ENCODE results near the gene SARS1. TPM values are rescaled to one million over a fixed set of nuclear protein-coding genes. Genes with fewer than 3 reads are reported as not detected.

Gene SARS1
- total RNA-seq, 1 donor from 2014 or later = 364 TPM

DNA sequence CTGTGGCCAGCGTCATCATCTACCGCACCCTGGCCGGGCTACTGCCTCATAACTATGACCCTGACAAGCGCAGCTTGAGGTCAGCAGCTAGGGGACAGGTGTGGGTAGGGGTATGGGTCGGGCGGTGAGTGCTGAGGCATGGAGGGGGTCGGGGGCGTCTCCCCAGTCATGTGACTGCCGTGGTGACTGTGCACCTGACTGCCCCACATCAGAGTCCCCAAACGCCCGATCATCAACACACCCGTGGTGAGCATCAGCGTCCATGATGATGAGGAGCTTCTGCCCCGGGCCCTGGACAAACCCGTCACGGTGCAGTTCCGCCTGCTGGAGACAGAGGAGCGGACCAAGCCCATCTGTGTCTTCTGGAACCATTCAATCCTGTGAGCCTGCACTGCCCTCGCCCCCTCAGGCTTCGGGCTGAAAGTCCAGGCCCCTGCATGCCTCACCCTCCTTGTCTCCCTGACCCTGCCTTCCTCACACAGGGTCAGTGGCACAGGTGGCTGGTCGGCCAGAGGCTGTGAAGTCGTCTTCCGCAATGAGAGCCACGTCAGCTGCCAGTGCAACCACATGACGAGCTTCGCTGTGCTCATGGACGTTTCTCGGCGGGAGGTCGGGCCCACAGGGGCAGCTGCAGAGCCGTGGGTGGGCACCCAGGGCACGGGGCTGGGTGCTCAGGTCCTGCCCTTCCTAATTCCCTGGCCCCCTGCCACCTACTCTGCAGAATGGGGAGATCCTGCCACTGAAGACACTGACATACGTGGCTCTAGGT lies 55.7 kb downstream of the SARS1 start:
- Mint-ChIP-seq H3K4me1 (ENCODE audit: unreplicated experiment) (peaks cover 10% of the 10 kb centered on the region), H3K9me3 (ENCODE audit: unreplicated experiment) (no peaks in the 10 kb centered on the region), H3K27me3 (ENCODE audit: unreplicated experiment) (no peaks in the 10 kb centered on the region), H3K27ac (ENCODE audit: unreplicated experiment) (no peak overlapping the region), H3K4me3 (ENCODE audit: unreplicated experiment) (no peak overlapping the region), H3K36me3 (ENCODE audit: unreplicated experiment) (peaks cover 6% of the 10 kb centered on the region)
- DNase-seq (ENCODE audit: extremely low spot score, unreplicated experiment) = no peak
- TF ChIP-seq, protein P1, sequence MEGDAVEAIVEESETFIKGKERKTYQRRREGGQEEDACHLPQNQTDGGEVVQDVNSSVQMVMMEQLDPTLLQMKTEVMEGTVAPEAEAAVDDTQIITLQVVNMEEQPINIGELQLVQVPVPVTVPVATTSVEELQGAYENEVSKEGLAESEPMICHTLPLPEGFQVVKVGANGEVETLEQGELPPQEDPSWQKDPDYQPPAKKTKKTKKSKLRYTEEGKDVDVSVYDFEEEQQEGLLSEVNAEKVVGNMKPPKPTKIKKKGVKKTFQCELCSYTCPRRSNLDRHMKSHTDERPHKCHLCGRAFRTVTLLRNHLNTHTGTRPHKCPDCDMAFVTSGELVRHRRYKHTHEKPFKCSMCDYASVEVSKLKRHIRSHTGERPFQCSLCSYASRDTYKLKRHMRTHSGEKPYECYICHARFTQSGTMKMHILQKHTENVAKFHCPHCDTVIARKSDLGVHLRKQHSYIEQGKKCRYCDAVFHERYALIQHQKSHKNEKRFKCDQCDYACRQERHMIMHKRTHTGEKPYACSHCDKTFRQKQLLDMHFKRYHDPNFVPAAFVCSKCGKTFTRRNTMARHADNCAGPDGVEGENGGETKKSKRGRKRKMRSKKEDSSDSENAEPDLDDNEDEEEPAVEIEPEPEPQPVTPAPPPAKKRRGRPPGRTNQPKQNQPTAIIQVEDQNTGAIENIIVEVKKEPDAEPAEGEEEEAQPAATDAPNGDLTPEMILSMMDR (IDR thresholded peaks at IDR 0.05) = no peak

DNA sequence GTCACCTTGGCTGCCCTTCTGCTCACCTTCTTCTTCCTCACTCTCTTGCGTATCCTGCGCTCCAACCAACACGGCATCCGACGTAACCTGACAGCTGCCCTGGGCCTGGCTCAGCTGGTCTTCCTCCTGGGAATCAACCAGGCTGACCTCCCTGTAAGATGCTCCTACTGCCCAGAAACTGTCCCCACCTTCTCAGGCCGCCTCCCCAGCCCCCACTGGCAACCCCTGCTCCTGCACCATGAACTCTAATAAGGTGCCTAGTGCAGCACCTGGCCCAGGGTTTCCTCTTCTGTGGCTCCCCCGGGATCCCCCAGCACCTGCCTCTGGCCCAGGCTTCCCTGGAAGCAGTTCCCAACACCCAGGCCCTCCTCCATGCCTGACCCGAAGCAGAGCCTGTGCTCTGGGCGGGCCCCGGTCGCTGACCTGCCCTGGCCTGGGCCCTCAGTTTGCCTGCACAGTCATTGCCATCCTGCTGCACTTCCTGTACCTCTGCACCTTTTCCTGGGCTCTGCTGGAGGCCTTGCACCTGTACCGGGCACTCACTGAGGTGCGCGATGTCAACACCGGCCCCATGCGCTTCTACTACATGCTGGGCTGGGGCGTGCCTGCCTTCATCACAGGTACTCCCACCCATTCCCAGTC lies 56.4 kb downstream of the SARS1 start:
- no peak for DNase-seq (ENCODE audit: extremely low spot score, unreplicated experiment)
- Mint-ChIP-seq H3K9me3 (ENCODE audit: unreplicated experiment) (no peaks in the 10 kb centered on the region), H3K27ac (ENCODE audit: unreplicated experiment) (no peak overlapping the region), H3K36me3 (ENCODE audit: unreplicated experiment) (peaks cover 6% of the 10 kb centered on the region), H3K4me3 (ENCODE audit: unreplicated experiment) (no peak overlapping the region), H3K4me1 (ENCODE audit: unreplicated experiment) (peaks cover 17% of the 10 kb centered on the region), H3K27me3 (ENCODE audit: unreplicated experiment) (no peaks in the 10 kb centered on the region)
- TF ChIP-seq, protein P1 (IDR thresholded peaks at IDR 0.05) = no peak

DNA sequence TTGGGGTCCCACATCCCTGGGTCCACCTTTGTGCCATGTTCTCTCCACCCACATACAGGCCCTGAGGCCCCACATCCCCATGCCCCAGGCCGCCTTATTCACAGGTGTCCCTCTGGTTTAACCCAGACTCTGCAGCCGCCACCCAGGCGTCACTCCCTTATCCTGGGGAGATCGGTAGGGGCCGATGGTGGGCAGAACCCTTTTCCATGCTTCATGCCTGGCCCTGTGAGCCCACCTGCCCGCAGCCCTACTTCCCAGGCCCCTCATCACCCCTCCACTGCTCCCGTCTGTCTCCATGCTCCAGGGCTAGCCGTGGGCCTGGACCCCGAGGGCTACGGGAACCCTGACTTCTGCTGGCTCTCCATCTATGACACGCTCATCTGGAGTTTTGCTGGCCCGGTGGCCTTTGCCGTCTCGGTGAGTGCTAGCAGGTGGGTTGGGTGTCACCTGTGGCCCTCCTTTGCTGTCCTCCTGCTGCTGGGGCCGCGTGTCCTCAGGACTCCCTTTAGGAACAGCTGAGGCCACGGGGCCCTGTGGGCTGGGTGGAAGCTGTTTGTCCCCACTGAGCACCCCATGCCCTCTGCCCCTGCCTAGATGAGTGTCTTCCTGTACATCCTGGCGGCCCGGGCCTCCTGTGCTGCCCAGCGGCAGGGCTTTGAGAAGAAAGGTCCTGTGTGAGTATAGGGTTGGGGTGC lies 57.1 kb downstream of the SARS1 start:
- Mint-ChIP-seq H3K27me3 (ENCODE audit: unreplicated experiment) (no peaks in the 10 kb centered on the region), H3K36me3 (ENCODE audit: unreplicated experiment) (peaks cover 6% of the 10 kb centered on the region), H3K27ac (ENCODE audit: unreplicated experiment) (no peak overlapping the region), H3K4me1 (ENCODE audit: unreplicated experiment) (peaks cover 23% of the 10 kb centered on the region), H3K9me3 (ENCODE audit: unreplicated experiment) (no peaks in the 10 kb centered on the region), H3K4me3 (ENCODE audit: unreplicated experiment) (no peak overlapping the region)
- TF ChIP-seq, protein P1 (IDR thresholded peaks at IDR 0.05) = no peak
- DNase-seq (ENCODE audit: extremely low spot score, unreplicated experiment) = no peak

DNA sequence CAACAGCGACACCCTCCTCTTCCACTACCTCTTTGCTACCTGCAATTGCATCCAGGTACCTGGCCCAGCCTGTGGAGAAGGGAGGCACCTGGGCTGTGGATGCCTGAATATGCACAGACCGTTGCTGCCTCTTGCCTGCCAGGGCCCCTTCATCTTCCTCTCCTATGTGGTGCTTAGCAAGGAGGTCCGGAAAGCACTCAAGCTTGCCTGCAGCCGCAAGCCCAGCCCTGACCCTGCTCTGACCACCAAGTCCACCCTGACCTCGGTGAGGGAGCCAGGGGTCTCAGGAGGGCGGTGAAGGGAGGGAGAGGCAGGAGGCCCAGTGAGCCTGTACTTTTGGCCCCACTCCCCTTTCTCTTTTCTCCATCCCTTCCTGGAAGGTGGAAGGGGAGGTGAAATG lies 57.7 kb downstream of the SARS1 start:
- Mint-ChIP-seq H3K9me3 (ENCODE audit: unreplicated experiment) (no peaks in the 10 kb centered on the region), H3K4me1 (ENCODE audit: unreplicated experiment) (peaks cover 28% of the 10 kb centered on the region), H3K27me3 (ENCODE audit: unreplicated experiment) (no peaks in the 10 kb centered on the region), H3K36me3 (ENCODE audit: unreplicated experiment) (peaks cover 6% of the 10 kb centered on the region), H3K27ac (ENCODE audit: unreplicated experiment) (no peak overlapping the region), H3K4me3 (ENCODE audit: unreplicated experiment) (no peak overlapping the region)
- TF ChIP-seq, protein P1 (IDR thresholded peaks at IDR 0.05) = no peak
- no peak for DNase-seq (ENCODE audit: extremely low spot score, unreplicated experiment)

Measured in osteocyte (in vitro differentiated cells).